ENCODE measurements around the gene THAP12. TPM values are rescaled to one million over a fixed set of nuclear protein-coding genes. Genes with fewer than 3 reads are reported as not detected.
"Not testable (repeated sequence)": the region's sequence is repeated elsewhere in the genome, so short reads cannot be mapped to it uniquely, and the experiment has no call there.

The THAP12 gene
- total RNA-seq, 2 experiments from 2014 or later = 50.8 to 53.1 TPM

DNA sequence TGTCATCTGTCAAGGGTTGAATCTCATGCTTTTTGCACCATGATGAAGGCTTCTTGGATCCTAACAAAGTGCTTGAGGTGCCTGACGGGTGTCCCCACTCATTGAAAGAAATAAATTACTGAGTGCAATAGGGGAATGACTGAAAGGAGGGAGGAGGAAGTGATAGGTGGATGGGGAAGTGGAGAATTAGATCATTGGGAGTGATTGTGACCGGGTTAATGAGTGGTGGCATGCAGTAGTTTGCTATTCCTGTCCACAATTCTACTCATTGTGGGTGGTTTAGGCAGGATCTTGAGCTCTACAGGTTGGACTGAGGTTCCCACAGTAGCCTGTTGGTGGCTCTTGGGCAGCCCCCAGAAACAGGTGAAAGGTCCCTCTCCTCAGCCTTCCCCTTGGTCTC lies 44.3 kb downstream of the THAP12 start:
- Mint-ChIP-seq H3K9me3 (ENCODE audit: insufficient read depth) (peaks cover 18% of the 10 kb centered on the region), H3K4me1 (ENCODE audit: low read depth) (peaks cover 19% of the 10 kb centered on the region), H3K27ac (no peak overlapping the region), H3K4me3 (no peak overlapping the region), H3K36me3 (ENCODE audit: low read depth) (peaks cover 2% of the 10 kb centered on the region), H3K27me3 (ENCODE audit: low read depth) (no peaks in the 10 kb centered on the region)
- ChIA-PET CTCF (no interaction called here), POLR2A (no interaction called here)
- DNase-seq (no peak), ATAC-seq (no peak)

DNA sequence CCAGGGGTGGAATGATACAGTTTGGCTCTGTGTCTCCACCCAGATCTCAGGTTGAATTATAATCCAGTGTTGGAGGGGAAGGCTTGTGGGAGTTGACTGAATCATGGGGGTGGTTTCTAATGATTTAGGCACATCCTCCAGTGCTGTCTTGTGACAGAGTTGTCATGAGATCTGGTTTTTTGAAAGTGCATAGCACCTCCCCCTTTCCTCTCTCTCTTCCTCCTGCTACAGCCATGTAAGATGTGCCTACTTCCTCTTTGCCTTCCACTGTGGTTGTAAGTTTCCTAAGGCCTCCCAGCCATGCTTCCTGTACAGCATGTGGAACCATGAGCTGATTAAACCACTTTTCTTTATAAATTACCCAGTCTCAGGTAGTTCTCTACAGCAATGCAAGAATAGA lies 45.1 kb downstream of the THAP12 start:
- ATAC-seq (no peak), DNase-seq (no peak)
- ChIA-PET CTCF (no interaction called here), POLR2A (no interaction called here)
- Mint-ChIP-seq H3K4me3 (no peak overlapping the region), H3K27me3 (ENCODE audit: low read depth) (no peaks in the 10 kb centered on the region), H3K4me1 (ENCODE audit: low read depth) (peaks cover 11% of the 10 kb centered on the region), H3K27ac (no peak overlapping the region), H3K9me3 (ENCODE audit: insufficient read depth) (peaks cover 18% of the 10 kb centered on the region), H3K36me3 (ENCODE audit: low read depth) (peaks cover 2% of the 10 kb centered on the region)

DNA sequence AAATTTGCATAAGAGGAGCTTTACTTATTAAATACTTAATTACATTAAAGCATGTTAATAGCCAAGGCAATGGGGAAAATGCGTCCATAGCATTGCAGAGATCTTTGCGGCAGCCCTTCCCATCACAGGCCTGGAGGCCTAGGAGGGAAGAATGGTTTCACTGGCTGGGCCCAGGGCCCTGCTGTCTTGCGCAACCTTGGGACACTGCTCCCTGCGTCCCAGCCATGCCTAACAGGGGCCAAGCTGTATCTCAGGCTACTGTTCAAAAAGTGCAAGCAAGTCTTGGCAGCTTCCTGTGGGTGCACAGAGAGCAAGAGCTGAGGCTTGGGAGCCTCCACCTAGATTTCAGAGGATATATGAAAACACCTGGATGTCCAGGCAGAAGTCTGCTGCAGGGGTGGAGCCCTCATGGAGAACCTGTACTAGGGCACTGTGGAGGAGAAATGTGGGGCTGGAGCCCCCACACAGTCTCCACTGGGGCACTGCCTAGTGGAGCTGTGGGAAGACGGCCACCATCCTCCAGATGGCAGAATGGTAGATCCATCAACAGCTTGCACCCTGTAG lies 46.0 kb downstream of the THAP12 start:
- CTCF ChIA-PET = no interaction called here
- H3K4me1 Mint-ChIP-seq (ENCODE audit: low read depth) = peaks cover 10% of the 10 kb centered on the region
- POLR2A ChIA-PET = no interaction called here

DNA sequence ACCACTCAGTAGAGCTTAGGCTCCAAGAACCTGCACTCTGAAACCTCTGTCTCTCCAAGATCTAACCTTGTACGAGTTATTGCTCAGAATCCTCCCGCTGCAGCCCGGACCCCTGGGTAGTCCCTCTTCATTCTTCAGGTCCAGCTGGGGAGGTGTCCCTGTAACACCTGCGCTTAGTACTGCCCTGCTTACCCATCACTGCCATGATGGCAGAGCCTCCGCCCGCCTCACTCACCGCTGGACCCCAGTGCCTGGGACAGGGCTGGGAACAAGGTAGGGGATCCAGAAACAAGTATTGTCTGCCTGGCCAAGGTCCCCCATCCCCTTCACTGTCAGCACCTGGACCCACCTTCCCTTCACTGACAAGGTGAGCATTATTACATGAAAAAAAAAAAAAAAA lies 50.3 kb downstream of the THAP12 start:
- Mint-ChIP-seq H3K4me3 (no peak overlapping the region), H3K36me3 (ENCODE audit: low read depth) (peaks cover 2% of the 10 kb centered on the region), H3K27ac (no peak overlapping the region), H3K4me1 (ENCODE audit: low read depth) (no peaks in the 10 kb centered on the region), H3K9me3 (ENCODE audit: insufficient read depth) (peaks cover 14% of the 10 kb centered on the region), H3K27me3 (ENCODE audit: low read depth) (peaks cover 10% of the 10 kb centered on the region)
- CTCF ChIA-PET = interaction anchor here (0.6 kb wide), 1 partner anchor 145 kb away, joined by 3 read pairs; no protein-coding TSS in a partner anchor
- ATAC-seq (no peak), DNase-seq (no peak)
- POLR2A ChIA-PET = no interaction called here

More for the DNA sequence above, 46.0 kb downstream of the THAP12 start:
- DNase-seq = no peak
- Mint-ChIP-seq H3K36me3 (ENCODE audit: low read depth) (peaks cover 2% of the 10 kb centered on the region), H3K27me3 (ENCODE audit: low read depth) (peaks cover 3% of the 10 kb centered on the region), H3K9me3 (ENCODE audit: insufficient read depth) (peaks cover 18% of the 10 kb centered on the region), H3K4me3 (no peak overlapping the region), H3K27ac (no peak overlapping the region)
- ATAC-seq = no peak

DNA sequence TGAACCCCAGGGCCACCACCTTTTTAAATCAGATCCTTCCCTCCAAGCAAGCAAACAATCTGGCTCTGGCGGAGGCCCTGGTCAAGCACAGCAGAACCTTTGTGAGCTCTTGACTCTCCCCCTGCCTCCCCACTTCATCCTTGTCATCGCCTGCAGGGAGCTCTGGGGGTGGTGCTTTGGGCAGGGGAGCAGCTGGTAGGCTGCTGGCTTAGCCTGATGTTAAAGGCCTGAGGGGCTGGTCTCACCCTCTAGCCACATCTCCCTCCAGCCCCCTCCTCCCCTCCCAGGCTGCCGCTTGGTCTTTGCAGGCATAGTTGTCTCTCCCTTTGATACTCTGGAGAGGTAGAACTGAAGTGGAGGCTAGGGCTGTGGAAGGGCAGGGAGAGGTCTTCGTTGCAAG lies 50.9 kb downstream of the THAP12 start:
- ChIA-PET POLR2A (no interaction called here), CTCF (no interaction called here)
- H3K4me1 Mint-ChIP-seq (ENCODE audit: low read depth) = no peaks in the 10 kb centered on the region
- peaks cover 15% of the 10 kb centered on the region for H3K27me3 Mint-ChIP-seq (ENCODE audit: low read depth)
- no peak overlapping the region for H3K4me3 Mint-ChIP-seq
- H3K9me3 Mint-ChIP-seq (ENCODE audit: insufficient read depth) = peaks cover 9% of the 10 kb centered on the region
- no peaks in the 10 kb centered on the region for H3K36me3 Mint-ChIP-seq (ENCODE audit: low read depth)
- H3K27ac Mint-ChIP-seq = no peak overlapping the region
- no peak for ATAC-seq
- no peak for DNase-seq

DNA sequence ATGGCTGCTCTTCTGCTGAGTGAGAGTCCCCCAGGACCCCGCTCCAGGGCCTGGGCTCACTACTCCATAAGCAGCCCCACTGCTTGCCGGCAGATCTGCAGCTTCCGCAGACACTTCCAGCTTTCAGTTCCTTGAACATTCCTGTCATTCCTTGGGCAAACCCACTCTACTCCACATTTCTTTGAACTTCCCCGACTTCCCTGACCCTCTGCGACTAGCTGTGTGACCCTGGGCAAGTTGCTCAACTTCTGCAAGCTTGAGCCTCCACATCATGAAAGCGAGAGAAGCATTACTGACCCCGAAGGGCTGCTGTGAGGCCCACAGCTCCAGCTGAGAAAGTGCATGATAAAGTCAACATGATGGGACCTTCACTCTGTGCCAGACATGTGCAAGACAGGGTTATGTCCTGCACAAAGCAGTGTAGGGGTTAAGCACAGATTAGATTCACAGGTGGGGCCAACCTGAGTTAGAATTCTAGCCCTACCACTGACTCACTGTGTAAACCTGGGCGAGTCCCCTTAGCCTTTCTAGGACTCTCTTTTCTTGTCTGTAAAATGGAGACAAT lies 51.8 kb downstream of the THAP12 start:
- ChIA-PET POLR2A (no interaction called here), CTCF (no interaction called here)
- Mint-ChIP-seq H3K9me3 (ENCODE audit: insufficient read depth) (peaks cover 1% of the 10 kb centered on the region), H3K36me3 (ENCODE audit: low read depth) (no peaks in the 10 kb centered on the region), H3K27me3 (ENCODE audit: low read depth) (peaks cover 18% of the 10 kb centered on the region), H3K27ac (no peak overlapping the region), H3K4me3 (no peak overlapping the region), H3K4me1 (ENCODE audit: low read depth) (no peaks in the 10 kb centered on the region)
- no peak for ATAC-seq
- no peak for DNase-seq

DNA sequence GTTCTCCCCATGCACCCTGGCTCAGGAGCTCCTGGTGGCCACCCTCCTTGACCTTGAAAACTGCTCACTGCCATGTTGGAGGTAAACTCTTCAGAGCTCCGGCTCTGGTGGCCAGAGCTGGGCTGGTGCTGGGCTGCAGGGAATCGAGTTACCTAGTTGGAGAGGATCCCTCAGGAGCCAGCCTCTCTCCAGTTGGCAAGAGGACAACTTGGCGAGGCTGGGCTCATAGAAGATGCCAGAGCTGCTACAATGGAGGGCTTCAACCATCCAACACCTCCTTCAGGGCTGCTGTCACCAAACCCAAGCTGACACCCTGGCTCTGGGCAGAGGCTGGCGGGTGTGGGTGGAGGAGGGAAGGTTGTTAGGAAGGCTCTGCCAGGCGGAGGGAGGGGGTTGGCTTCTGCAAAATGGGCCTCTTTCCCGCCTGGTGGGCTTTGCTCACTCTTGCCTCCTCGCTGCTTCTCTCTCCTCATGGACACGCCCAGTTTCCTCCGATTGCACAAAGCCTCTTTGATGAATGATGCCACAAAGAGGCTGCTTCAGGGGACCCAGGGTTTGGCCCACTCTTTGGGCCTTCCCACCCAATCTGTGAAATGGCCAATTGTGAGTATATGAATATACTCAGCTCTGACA lies 53.1 kb downstream of the THAP12 start:
- no peak for ATAC-seq
- no peak overlapping the region for H3K27ac Mint-ChIP-seq
- no peaks in the 10 kb centered on the region for H3K9me3 Mint-ChIP-seq (ENCODE audit: insufficient read depth)
- no peak for DNase-seq
- no peaks in the 10 kb centered on the region for H3K4me1 Mint-ChIP-seq (ENCODE audit: low read depth)
- ChIA-PET CTCF (interaction anchor here (1.0 kb wide), 1 partner anchor 9 kb away, joined by 3 read pairs; no protein-coding TSS in a partner anchor), POLR2A (interaction anchor here (0.6 kb wide), 1 partner anchor 149 kb away, joined by 3 read pairs; no protein-coding TSS in a partner anchor)
- no peaks in the 10 kb centered on the region for H3K36me3 Mint-ChIP-seq (ENCODE audit: low read depth)
- H3K27me3 Mint-ChIP-seq (ENCODE audit: low read depth) = peaks cover 26% of the 10 kb centered on the region
- no peak overlapping the region for H3K4me3 Mint-ChIP-seq

DNA sequence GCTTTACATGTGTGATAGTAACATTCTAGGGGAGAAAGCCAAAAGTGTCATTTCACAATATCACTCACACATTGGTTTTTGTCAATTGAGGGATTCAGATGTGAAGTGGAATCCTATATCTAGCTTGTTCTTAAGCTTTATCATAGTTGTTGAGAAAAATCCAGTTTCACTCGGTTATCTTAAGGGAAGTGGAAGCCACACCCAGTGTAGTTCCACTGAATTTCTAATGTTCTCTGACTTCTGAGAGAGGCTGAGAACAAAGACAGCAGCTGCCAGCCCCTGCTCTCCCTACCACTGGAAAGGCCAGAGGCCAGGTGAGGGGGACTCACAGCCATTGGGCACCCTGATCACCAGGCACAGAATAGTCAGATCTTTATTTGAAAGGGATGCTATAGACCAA lies 53.7 kb downstream of the THAP12 start:
- no peaks in the 10 kb centered on the region for H3K4me1 Mint-ChIP-seq (ENCODE audit: low read depth)
- no peaks in the 10 kb centered on the region for H3K9me3 Mint-ChIP-seq (ENCODE audit: insufficient read depth)
- POLR2A ChIA-PET = no interaction called here
- H3K27me3 Mint-ChIP-seq (ENCODE audit: low read depth) = peaks cover 33% of the 10 kb centered on the region
- DNase-seq (no peak), ATAC-seq (no peak)
- no peak overlapping the region for H3K4me3 Mint-ChIP-seq
- CTCF ChIA-PET = interaction anchor here (1.0 kb wide), 1 partner anchor 8 kb away, joined by 3 read pairs; no protein-coding TSS in a partner anchor
- no peak overlapping the region for H3K27ac Mint-ChIP-seq
- no peaks in the 10 kb centered on the region for H3K36me3 Mint-ChIP-seq (ENCODE audit: low read depth)

DNA sequence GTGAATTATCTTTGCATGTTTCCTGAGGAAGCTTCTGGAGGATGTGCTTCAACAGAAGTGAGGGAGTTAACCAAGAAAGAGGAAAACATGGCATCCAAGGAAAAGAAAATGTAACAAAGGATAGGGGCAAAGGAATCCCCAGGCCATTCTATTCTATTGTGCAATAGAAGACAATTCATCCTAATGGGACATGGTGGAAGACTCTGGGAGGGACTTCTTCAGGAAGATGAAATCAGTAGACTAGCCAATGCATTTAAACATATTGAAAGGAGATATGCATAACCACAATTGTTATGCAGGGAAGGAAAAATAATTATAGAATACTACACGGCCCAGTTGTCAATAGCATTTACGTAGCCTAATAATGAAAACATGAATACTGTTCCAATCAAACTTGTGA lies 55.7 kb downstream of the THAP12 start:
- CTCF ChIA-PET = interaction anchor here (9.1 kb wide), 1 partner anchor 116 kb away, joined by 206 read pairs; the partner anchor contains the start of gene WNT11
- POLR2A ChIA-PET = no interaction called here

DNA sequence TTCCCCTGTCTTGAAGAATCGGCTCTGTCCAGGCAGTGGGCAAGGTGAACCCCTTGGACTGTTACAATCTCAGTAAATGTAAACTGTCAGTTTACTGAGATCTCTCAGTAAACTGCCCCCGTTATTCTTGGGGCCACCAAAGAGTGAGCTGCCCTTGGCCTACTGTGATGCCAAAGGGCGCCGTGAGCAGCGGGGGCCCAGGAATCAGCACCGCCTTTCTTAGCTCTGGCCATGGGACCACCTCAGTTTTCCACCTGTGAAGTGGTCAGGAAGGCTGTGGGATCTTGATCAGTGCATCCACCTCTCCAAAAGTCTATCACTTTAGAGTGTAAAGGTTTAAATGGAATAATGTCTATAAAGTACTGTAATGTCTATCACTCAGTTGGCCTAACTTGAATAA lies 57.1 kb downstream of the THAP12 start:
- no peak for ATAC-seq

More for the DNA sequence above, 55.7 kb downstream of the THAP12 start:
- Mint-ChIP-seq H3K9me3 (ENCODE audit: insufficient read depth) (no peaks in the 10 kb centered on the region), H3K4me3 (no peak overlapping the region), H3K27me3 (ENCODE audit: low read depth) (peaks cover 46% of the 10 kb centered on the region), H3K36me3 (ENCODE audit: low read depth) (no peaks in the 10 kb centered on the region), H3K4me1 (ENCODE audit: low read depth) (no peaks in the 10 kb centered on the region), H3K27ac (no peak overlapping the region)
- ATAC-seq (no peak), DNase-seq (no peak)

DNA sequence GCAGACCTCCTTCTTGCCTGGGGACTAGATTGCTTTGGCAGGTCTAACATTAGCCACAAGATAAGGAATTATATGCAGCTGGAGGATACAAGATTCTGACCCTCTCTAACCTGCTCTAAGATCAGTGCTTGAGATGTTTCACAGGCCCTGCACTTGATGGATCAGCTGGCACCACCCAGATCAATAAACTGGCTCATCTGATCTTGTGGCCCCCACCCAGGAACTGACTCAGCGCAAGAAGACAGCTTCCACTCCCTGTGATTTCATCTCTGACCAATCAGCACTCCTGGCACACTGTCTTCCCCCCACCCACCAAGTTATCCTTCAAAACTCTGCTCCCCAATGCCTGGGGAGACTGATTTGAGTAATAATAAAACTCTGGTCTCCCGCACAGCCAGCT lies 57.6 kb downstream of the THAP12 start:
- peaks cover 48% of the 10 kb centered on the region for H3K27me3 Mint-ChIP-seq (ENCODE audit: low read depth)
- H3K4me3 Mint-ChIP-seq; H3K36me3 Mint-ChIP-seq (ENCODE audit: low read depth); ATAC-seq; DNase-seq; H3K9me3 Mint-ChIP-seq (ENCODE audit: insufficient read depth); H3K4me1 Mint-ChIP-seq (ENCODE audit: low read depth); H3K27ac Mint-ChIP-seq: not testable (repeated sequence)
- CTCF ChIA-PET = interaction anchor here (9.1 kb wide), 1 partner anchor 114 kb away, joined by 206 read pairs; the partner anchor contains the start of gene WNT11
- POLR2A ChIA-PET = interaction anchor here (1.0 kb wide), 1 partner anchor 172 kb away, joined by 3 read pairs; no protein-coding TSS in a partner anchor

More for the DNA sequence above, 57.1 kb downstream of the THAP12 start:
- H3K27me3 Mint-ChIP-seq (ENCODE audit: low read depth) = peaks cover 48% of the 10 kb centered on the region
- no peaks in the 10 kb centered on the region for H3K4me1 Mint-ChIP-seq (ENCODE audit: low read depth)
- ChIA-PET POLR2A (no interaction called here), CTCF (interaction anchor here (9.1 kb wide), 1 partner anchor 115 kb away, joined by 206 read pairs; the partner anchor contains the start of gene WNT11)
- no peak for DNase-seq
- H3K9me3 Mint-ChIP-seq (ENCODE audit: insufficient read depth) = no peaks in the 10 kb centered on the region
- no peak overlapping the region for H3K4me3 Mint-ChIP-seq
- H3K36me3 Mint-ChIP-seq (ENCODE audit: low read depth) = no peaks in the 10 kb centered on the region
- H3K27ac Mint-ChIP-seq = no peak overlapping the region

DNA sequence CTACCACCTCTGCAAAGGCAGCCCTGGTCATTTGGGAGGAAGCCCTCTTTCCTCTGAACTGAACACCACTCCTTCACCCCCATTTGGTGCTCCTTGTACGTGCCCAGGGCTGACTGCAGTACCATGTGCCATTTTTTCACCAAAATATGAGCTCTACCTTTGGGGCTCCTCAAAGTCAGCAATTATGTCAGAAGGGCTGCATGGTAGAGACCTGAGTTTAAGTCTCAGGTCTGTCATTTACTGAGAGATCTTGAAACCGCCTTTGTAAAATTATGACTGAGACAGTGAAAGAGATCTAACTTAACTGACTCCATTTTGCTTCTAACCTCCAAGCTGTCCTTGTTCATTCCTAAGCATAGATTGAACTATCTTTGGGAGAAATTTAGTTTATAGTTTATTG lies 58.0 kb downstream of the THAP12 start:
- Mint-ChIP-seq H3K36me3 (ENCODE audit: low read depth) (no peaks in the 10 kb centered on the region), H3K9me3 (ENCODE audit: insufficient read depth) (no peaks in the 10 kb centered on the region), H3K27ac (no peak overlapping the region), H3K27me3 (ENCODE audit: low read depth) (peaks cover 48% of the 10 kb centered on the region), H3K4me1 (ENCODE audit: low read depth) (no peaks in the 10 kb centered on the region), H3K4me3 (no peak overlapping the region)
- DNase-seq (no peak), ATAC-seq (no peak)
- ChIA-PET POLR2A (interaction anchor here (1.0 kb wide), 1 partner anchor 171 kb away, joined by 3 read pairs; no protein-coding TSS in a partner anchor), CTCF (interaction anchor here (9.1 kb wide), 1 partner anchor 114 kb away, joined by 206 read pairs; the partner anchor contains the start of gene WNT11)
